Fibroblast of skin of left quadriceps (primary cell): ENCODE data around the gene LYPD3.

ENCODE experiments used
- DNase-seq, 2 experiments: peaks; one replicate each; pipeline ENCODE4 v3.0.0-alpha.2; 2013; ENCODE audit warnings: low read depth in 2 of 2

LYPD3 gene

GRCh38 chr19:43485951-43486350, 20.5 kb upstream of the LYPD3 start:
- DNase-seq = no peak

- no peak for DNase-seq
Observed at GRCh38 chr19:43483281-43483680, 17.9 kb upstream of the LYPD3 start.

GRCh38 chr19:43482193-43482592, 16.8 kb upstream of the LYPD3 start:
- no peak for DNase-seq

- DNase-seq = no peak
Observed at GRCh38 chr19:43481701-43482100, 16.3 kb upstream of the LYPD3 start.

GRCh38 chr19:43480574-43480973, 15.2 kb upstream of the LYPD3 start:
- no peak for DNase-seq

- no peak for DNase-seq
Observed at GRCh38 chr19:43479961-43480561, 14.7 kb upstream of the LYPD3 start.

- DNase-seq = no peak
Observed at GRCh38 chr19:43479226-43479625, 13.8 kb upstream of the LYPD3 start.

GRCh38 chr19:43478323-43478722, 12.9 kb upstream of the LYPD3 start:
- no peak for DNase-seq

GRCh38 chr19:43476606-43477005, 11.2 kb upstream of the LYPD3 start:
- peak; percentile 58 to 62 for DNase-seq

GRCh38 chr19:43474986-43475705, 9.7 kb upstream of the LYPD3 start:
- DNase-seq = peak; percentile 73 to 77

GRCh38 chr19:43474487-43474886, 9.1 kb upstream of the LYPD3 start:
- no peak for DNase-seq

- no peak for DNase-seq
Observed at GRCh38 chr19:43471091-43471490, 5.7 kb upstream of the LYPD3 start.

- no peak for DNase-seq
Observed at GRCh38 chr19:43470288-43470687, 4.9 kb upstream of the LYPD3 start.

GRCh38 chr19:43469160-43469480, 3.7 kb upstream of the LYPD3 start:
- DNase-seq = no peak

- no peak for DNase-seq
Observed at GRCh38 chr19:43468354-43469159, 3.1 kb upstream of the LYPD3 start.

- DNase-seq = no peak
Observed at GRCh38 chr19:43467730-43468129, 2.3 kb upstream of the LYPD3 start.

- DNase-seq = no peak
Observed at GRCh38 chr19:43467276-43467675, 1.9 kb upstream of the LYPD3 start.

GRCh38 chr19:43466793-43467192, 1.4 kb upstream of the LYPD3 start:
- no peak for DNase-seq

GRCh38 chr19:43464134-43464775, 1.2 kb downstream of the LYPD3 start:
- DNase-seq = peak in 1 of 2 experiments; percentile 16

- peak; percentile 77 to 82 for DNase-seq
Observed at GRCh38 chr19:43463381-43464133, 1.9 kb downstream of the LYPD3 start.

GRCh38 chr19:43462785-43463380, 2.5 kb downstream of the LYPD3 start:
- no peak for DNase-seq
